ENCODE results near the gene DAP.

DNA sequence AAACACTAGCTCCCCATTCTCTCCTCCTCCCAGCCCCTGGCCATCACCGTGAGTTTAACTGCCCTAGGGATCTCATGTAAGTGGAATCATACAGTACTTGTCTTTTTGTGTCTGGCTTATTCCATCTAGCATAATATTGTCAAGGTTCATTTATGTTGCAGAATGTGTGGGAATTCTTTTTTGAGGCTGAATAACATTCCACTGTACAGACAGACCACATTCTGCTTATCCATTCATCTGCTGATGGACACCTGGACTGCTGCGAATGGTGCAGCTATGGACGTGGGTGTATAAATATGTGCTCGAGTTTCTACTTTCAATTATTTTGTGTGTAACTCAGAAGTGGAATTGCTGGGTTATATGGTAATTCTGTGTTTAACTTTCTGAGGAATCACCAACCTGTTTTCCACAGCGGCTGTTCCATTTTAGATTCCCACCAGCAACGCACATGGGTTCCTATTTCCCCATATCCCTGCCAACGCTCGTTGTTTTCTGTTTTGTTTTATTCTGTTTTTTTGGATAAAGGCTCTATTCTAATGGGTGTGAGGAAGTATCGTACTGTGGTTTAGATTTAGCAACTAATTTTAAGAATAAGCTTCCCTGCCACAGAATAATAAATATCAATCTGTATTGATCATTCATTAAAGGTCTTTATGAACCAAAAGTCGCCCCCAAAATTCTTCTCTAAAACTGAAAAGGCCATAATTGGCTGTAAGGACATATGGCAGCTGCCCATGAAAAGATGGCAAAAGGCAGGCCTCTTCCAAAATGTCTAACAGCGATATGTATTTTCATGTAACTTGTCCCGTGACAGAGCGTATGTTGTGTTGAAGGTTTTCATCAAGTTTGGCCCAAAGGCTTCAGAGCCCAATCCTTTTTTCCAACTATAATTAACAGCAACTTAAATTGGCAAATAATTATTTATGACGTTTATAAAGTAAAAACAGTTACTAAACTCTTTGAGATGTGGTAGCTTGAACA, 70.3 kb downstream of the DAP start:
- TF ChIP-seq, protein P1, sequence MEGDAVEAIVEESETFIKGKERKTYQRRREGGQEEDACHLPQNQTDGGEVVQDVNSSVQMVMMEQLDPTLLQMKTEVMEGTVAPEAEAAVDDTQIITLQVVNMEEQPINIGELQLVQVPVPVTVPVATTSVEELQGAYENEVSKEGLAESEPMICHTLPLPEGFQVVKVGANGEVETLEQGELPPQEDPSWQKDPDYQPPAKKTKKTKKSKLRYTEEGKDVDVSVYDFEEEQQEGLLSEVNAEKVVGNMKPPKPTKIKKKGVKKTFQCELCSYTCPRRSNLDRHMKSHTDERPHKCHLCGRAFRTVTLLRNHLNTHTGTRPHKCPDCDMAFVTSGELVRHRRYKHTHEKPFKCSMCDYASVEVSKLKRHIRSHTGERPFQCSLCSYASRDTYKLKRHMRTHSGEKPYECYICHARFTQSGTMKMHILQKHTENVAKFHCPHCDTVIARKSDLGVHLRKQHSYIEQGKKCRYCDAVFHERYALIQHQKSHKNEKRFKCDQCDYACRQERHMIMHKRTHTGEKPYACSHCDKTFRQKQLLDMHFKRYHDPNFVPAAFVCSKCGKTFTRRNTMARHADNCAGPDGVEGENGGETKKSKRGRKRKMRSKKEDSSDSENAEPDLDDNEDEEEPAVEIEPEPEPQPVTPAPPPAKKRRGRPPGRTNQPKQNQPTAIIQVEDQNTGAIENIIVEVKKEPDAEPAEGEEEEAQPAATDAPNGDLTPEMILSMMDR (IDR thresholded peaks at IDR 0.05 in 4 of 5, conservative IDR thresholded peaks at IDR 0.05 in 1 of 5), result no peak
- TF ChIP-seq POLR2A (IDR thresholded peaks at IDR 0.05), result no peak
